Left renal cortex interstitium (tissue), 4 donors: ENCODE measurements around the gene GPATCH2. TPM values are rescaled to one million over a fixed set of nuclear protein-coding genes. Genes with fewer than 3 reads are reported as not detected.
"Not testable (repeated sequence)": the region's sequence is repeated elsewhere in the genome, so short reads cannot be mapped to it uniquely, and the experiment has no call there.

Experiments
- DNase-seq, 4 donors: peaks; one replicate each; pipeline ENCODE4 v3.0.0-alpha.2; 2013; ENCODE audit warnings: low read depth in 4 of 4, low spot score in 2 of 4, missing footprints in 1 of 4
- polyA plus RNA-seq, 4 donors: library from polyadenylated mRNA; unstranded; fragments of 120-200 nt; gene quantifications; one replicate each; pipeline ENCODE4 v1.2.1, GENCODE V29; 2013; ENCODE audit not compliant: insufficient read length in 4 of 4

GPATCH2 gene
- polyA plus RNA-seq, 4 donors, result 24.0 to 27.8 (median 25.2) TPM

DNA sequence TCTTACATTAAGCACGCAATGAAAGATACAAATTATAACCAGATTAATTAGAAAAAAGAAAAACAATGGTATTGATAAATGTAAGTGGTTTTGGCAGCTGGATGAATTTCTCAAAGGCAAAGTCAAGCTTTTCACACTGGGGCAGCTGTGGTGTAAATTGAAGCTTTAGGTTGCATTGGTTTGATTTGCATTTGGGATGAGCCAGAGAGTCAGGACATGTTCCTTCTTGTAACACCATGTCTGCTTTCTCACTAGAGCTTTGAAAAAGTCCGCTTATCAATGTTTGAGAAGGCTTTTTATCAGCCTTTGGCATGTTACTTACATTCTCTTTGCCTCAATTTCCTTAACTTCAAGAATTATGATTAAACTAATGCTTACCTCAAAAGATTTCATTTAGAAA is 173.9 kb downstream of the GPATCH2 start:
- DNase-seq, result no peak

DNA sequence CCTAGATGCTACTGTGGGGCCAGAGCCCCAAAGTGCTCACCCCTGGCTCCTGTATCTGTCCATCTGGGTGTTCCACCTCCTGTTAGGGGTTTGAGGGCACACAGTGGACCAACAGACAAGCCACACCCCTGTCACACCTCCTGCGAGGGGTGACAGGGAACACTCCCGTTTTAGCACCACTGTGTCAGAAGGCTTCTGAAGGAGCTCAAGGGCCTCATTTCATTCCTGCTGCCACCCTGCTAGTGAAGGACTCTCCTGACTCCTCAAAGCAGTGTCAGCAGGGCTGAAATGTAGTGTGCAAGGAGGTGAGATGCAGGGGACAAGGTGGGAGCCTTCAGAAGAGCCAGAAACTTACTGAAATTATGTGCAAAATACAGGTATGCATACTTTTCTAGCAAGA is 174.6 kb downstream of the GPATCH2 start:
- DNase-seq, result no peak

DNA sequence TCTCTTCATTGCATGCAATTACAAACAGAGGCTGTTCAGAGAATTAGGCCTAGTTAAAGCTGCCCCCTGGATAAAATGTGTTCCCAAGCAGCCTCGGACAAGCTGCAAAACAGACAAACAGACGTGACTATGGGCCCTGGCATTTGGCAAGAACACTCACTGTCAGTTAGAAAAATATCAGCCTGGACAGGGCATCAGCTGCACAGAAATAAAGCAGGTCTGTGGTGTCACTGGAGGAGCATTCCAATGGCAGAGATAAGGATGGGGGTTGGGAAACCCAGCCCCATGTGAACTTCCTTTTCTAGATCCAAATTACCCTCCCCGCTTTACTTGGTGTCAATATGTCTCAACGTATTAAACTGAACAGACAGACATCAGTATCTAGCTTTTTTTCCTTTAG is 177.1 kb downstream of the GPATCH2 start:
- DNase-seq, result no peak

DNA sequence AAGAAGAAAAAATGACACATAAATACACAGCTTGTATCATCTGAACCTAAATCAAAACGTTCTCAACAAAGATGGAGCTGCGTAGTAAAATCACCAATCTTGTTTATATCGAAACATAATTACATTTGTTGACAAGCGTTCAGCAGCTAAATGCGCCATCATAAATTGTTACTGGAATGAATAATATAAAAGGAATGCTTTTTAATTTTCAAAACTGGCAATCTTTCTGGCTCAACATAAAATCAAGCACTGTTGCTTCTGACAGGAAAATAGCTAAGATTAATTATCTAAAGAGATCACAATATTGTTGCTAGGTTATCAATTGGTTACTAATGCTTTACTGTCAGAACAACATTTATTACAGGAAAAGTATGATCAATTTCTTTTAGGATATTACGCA is 181.5 kb downstream of the GPATCH2 start:
- DNase-seq, result no peak

DNA sequence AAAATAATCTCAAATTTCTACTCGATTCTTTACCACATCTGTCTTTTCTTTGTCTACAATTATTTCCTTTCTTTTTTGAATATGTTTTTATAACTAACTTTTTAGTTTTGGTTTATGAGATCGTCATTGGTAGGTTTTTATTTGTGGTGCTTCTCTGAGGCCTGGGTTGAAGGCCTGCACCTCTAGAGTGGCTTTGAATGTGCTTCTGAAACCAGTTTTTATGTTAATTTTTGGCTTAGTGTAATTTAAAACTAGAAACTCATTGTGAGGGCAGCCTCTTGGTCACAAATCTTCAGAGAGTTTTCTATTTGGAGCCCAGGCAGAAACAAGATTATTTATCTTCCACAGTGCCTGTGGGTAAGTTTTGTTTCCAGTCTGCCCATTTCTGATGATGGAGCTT is 187.0 kb downstream of the GPATCH2 start:
- no peak for DNase-seq

DNA sequence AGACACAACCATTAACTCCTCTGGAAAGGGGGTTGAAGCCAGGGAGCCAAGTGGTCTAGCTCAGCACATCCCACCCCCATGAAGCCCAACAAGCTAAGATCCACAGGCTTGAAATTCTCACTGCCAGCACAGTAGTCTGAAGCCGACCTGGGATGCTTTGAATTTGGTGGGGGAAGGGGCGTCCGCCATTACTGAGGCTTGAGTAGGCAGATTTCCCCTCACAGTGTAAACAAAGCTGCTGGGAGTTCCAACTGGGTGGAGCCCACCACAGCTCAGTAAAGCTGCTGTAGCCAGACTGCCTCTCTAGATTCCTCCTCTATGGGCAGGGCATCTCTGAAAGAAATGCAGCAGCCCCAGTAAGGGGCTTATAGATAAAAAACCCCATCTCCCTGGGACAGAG is 193.5 kb downstream of the GPATCH2 start:
- DNase-seq, result no peak

DNA sequence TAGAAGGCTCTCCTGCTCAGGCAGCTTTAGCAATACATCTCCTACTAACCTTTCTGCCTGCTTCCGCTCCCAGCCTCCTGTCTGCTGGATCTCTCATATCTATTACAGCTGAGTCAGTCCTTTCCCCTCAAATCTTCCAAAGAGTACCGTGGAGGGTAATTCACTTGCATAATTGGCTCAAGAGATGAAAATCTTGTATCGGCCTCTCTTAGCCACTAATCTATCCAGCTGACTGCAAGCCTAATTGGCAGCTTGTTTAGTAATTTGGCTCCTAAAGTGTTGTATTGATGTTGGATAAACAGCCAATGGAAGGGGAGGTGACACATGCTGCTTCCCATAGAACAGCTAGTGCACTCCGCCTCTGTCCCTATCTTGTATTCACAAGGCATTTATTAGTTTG is 195.7 kb downstream of the GPATCH2 start:
- no peak for DNase-seq

DNA sequence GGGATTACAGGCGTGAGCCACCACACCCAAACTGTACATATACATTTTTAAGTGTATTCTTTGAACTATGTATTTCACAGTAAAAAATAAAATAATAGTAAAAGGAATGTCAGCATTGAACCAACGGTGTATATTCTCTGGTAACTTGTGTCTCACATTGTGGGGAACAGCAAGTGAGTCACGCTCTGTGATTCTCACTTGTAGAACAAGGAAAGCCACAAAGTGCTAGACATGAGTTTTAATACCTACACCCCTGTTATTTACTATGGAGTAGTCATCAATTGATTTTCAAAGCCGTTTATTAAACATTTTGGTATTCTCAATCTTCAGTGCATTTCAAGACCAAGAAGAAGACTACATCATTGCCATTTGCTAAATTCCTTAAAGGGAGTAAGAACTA is 197.2 kb downstream of the GPATCH2 start:
- DNase-seq, result no peak

DNA sequence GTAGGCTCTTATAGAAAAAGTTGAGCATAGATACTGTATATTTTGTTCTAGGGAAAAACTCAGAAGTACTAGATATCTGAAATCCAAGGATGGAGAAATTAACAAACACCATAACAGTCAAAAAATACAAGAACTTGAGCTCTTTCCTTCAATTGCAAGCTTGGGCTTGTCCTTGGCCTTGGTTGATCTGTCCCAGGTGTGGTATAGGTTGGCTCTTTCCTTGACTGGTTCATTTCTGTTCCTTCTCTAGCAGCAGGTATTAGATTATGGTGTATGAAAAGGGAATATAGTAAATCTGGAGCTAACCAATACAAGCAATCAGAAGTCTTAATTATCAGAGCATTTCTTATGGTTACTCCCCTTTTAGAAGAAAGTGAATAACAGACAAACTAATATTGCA is 198.6 kb downstream of the GPATCH2 start:
- DNase-seq, result no peak

DNA sequence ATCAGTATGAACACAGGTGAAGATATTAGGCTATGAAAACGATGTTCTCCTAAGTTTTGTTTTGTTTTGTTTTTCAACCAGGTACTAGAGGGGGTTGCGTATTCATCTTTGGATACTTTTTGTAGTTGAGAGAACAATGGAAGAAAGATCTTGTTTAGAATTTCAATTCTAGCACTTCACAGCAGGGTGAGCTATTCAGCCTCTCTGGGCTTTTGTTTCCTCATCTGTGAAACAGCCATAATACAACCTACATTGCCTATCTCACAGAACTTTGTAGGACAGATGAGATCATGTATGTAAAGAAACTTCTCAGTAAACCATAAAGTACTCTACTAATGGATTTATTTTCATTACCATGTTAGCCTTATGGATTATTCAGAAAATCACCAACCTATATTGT is 199.5 kb downstream of the GPATCH2 start:
- DNase-seq, result no peak

DNA sequence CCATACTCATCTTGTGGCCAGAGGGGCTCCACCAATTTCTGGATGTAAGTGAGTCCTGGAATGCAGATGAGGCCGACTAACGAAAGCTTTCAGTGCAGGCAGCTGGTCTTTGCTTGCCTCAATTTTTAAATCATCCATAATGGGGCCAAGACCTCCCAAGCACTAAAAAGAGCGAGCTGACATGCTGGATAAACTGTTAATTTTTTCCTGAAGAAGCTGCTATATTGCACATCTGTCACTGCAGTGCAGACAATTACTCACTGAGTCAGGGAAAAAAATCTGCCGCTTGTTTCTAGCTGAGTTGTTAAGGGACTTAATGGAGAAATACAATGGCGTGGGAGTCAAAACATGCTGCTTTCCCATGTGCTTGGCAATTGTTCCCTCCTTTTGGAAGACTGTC is 205.5 kb downstream of the GPATCH2 start:
- peak in 1 of 4 donors; percentile 8 for DNase-seq

DNA sequence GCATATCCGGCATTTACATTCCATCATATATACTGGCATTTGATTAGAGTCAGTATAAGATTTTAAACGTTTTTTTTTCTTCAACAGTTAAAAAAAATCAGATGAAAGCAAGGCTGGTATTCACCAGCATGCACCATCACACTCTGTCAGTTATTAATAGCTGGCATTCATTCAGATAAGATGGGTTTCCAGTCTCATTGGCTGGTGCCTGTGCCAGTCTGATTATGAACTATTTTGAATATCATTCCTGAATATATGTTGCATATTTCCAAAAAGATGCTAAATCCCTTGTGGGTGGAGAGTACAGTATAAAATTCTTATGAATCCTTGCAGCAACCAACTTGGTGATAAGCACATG is 211.7 kb downstream of the GPATCH2 start:
- DNase-seq, result no peak

DNA sequence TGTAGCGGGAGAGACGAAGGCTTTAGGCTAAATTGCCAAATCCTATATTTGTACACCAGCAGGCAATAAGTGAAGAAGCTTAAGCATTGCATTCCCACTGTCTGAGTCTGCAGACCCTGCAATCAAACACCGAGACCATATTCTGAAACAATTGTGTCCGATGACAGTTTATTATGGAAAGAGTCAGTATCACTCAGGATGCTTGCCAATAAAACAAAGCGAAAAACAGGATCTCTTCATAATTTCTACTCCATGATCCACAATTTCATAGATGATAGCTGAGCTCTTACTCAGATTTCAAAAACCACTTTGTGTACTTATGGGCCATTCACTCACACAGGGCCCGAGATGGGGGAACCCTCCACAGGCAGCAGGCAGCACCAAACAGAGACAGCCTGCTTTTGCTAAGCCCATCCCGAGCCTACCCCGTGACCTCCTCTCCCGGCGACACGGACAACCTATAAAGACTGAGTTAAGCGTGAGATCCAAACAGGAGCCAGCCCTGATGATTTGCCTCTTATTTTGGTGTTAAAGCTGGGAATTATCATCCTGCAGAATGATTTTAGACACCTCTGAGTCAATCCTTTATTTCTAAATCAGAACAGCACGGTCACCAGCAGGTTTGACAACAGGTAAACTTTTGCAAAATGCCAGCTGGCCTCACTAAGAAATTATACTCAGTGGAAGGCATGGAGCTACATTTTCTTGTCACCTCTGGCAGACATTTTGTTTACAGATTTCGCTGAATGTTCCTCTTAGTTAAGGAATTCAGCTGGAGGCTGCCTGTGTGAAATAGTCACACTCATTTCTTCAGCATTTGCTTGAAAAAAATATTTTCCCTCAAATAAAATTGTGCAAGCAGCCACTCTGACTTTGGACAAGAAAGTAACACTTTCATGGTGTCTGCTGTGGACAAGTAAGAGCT is 212.4 kb downstream of the GPATCH2 start:
- no peak for DNase-seq

DNA sequence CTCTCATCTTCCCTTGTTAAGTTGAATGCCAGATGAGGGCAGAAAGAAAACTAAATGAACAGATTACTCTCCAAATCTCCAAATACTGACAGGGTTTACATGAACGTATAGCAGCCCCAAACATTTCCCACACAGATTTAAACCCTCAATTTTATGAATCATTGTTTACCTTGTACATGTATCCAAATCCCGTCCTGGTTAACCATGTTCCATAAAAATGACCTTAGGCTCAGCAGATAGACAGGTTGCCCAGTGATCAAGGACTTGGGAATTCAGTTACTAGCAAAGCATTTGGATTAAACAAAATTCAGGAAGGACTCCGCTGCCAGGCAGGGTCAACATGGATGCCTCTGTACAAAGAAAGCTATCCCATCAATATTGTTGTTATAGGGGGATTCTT is 213.5 kb downstream of the GPATCH2 start:
- DNase-seq, result no peak

DNA sequence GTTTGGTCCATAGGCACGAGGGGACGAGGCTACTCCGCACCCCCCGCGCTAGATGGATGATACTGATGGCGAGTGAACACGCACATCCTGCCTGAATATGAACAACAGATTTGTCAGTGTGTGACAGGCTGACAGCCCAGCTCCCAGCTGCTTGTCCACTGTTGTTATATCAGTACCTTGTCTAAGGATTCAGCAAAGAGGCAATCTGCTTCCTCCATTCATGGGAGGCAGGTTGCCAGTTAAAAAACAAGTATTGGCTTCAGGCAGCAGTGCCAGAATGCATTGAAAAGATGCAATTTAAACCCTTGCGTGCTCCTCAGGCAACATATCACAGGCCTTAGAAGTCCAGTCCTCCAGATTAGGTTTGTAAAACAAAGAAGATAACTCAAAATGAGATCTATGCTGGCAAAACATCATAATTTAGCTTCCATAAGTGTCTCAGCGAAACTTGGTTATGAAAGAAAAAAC is 223.3 kb downstream of the GPATCH2 start:
- no peak for DNase-seq

DNA sequence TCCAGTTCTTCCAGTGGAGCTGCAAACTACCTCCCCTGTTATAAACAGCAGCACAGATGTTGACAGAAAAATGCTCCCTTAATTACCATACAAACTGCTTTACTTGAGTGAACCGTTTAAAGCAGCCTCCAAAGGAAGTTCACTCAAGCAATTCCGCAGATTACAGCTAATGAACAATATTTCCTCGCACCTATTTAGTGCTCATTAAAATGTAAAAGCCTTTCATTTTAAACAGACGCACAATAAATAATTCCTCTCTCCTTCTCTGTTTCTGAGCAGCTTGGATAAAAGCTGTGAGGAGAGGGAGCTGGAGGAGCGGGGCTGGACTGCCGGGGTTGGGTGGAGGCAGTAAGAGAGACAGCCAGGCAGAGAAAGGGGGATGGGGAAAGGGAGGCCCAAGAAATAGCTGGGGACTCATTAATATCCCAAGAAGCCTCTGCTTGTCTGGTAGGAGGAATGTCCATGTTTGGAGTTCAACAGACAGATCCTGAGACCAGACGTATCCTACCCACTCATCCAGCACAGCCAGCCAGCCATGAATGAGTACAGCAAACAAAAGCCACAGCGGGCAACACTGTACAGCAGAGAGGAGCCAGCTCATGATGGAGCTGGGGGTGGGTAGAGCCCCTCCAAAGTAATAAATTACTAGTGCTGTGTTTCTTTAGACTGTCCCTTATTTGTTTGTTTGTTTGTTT is 227.7 kb downstream of the GPATCH2 start:
- peak in 1 of 4 donors; percentile 21 for DNase-seq

DNA sequence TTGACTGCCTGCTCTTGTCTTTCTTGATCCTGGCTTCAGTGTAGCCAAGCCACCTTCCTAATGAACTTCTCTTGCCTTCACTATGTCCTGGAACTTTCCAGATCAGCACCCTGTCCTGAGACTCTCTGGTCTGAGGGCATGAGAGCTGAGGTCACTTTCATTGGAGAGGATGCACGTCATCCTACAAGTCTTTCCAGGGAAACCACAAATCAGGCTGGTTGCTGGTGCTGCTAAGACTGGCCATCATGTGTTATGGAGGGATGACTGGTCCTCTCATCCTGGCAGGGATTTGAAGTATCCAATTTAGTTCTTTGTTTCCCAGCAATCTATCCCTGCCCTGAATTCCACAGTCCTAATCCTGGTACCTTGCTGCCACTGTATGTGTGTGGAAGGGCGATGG is 228.6 kb downstream of the GPATCH2 start:
- DNase-seq, result no peak

DNA sequence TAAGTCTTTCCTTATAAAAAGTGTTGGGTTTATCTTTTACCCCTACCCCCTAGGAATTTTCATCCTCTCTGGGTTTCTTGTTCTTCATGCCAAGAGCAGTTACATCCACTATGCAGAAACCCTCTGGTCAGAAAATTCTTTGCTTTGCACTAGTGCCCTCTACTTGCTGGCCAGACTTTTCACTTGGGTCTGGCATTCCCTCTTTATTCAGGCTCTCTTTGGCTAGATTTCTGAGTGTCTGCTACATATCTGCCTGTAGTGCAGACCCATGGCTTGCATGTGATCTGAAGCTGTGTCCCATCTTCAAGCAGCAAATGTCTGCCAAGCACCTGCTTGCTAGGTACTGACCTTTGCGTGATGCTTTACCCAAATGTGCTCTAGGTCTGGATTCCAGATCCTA is 237.0 kb downstream of the GPATCH2 start:
- no peak for DNase-seq

DNA sequence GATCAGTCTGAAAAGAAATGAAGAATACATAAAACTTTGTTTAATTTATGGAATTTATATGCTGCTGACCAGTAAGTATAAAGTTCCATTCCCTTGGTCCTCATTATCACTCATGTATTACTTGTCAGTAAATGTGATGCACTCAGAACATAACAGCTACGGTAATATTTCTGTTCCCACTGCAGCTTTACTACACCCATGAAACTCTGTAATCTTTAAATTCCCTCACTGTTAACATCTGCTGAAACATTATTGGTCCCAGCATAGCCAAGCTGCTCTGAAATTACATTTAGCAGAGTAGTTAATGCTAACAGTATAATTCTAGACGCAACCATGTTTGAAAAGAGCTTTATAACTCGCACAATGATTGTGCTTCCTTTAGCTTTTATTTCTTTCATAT is 238.4 kb downstream of the GPATCH2 start:
- DNase-seq, result no peak

DNA sequence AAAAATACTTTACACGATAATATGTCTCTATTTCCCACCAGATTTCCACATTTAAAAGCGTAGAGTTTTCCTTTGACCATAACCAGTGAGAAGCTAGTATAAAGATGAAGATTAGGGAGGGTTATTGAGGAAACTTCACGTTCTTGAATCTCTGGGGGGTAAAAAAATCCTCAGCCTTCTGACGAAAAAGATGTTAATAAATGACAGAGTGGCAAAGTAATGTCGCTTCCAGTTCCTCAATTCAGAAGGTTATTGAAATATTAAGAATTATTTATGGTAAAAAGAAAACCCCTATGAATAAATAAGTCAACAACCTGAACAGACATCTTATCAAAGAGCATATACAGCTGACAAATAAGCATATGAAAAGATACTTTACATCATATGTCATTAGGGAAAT is 241.0 kb downstream of the GPATCH2 start:
- DNase-seq, result no peak

DNA sequence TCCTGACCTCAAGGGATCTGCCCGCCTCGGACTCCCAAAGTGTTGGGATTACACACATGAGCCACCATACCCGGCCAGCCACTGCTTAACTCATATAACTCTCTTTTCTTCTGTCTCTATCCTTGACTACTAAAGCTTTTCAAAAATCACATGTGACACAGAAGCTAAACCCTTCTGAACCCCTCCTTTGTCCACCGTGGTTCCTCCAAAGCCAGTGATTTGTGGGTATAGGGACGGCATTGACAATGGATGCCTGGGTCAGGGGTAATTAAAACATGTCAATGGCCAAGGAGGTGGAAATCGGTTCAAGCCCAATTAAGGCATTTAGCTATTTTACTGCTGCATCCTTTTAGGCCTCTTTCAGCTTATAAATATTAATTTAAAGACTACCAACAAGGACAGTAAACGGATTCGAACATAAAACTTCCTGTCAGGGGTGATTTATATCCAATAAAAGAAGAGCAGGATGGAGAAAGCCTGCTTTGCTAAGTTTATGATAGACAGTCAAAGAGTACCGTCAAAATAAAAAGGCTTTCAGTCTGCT is 242.3 kb downstream of the GPATCH2 start:
- DNase-seq, result no peak

DNA sequence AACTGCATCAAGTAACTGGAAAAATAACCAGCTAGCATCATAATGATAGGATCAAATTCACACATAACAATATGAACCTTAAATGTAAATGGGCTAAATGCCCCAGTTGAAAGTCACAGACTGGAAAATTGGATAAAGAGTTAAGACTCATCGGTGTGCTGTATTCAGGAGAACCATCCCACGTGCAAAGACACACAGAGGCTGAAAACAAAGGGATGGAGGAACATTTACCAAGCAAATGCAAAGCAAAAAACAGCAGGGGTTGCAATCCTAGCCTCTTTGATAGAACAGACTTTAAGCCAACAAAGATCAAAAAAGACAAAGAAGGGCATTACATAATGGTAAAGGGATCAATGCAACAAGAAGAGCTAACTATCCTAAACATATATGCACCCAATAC is 249.1 kb downstream of the GPATCH2 start:
- DNase-seq, result not testable (repeated sequence)
